A549 (cell line): ENCODE results near the gene DAZAP1.

Source experiments
- CTCF ChIP-seq: fragments of >200 bp; sonication (Bioruptor Twin); formaldehyde crosslinking; IDR thresholded peaks from 3 replicates; pipeline ENCODE4 v1.5.1; 2016
- NPAS2 ChIP-seq: fragments of 250-450 bp; sonication (Bioruptor Pico); IDR thresholded peaks from 2 replicates; pipeline ENCODE4 v1.8.0; 2022; ENCODE audit warnings: mild to moderate bottlenecking, moderate library complexity, borderline replicate concordance
- POLR2A ChIP-seq: IDR thresholded peaks from 2 replicates; pipeline ENCODE4 v1.6.1; 2012; ENCODE audit warnings: mild to moderate bottlenecking, low read length
- RCOR1 ChIP-seq: fragments of 150-350 bp; IDR thresholded peaks from 2 replicates; pipeline ENCODE4 v1.6.1; 2014; ENCODE audit warnings: antibody characterized with exemption, low read length, low read depth
- TP53 ChIP-seq: fragments of 250-450 bp; sonication (Bioruptor Pico); IDR thresholded peaks from 2 replicates; pipeline ENCODE4 v1.5.0; 2021; ENCODE audit warnings: mild to moderate bottlenecking, moderate library complexity
- TF ChIP-seq, protein P1 (sequence below): fragments of >200 bp; sonication (Bioruptor Twin); formaldehyde crosslinking; IDR thresholded peaks from 3 replicates; pipeline ENCODE4 v1.6.1; 2016

DNA sequence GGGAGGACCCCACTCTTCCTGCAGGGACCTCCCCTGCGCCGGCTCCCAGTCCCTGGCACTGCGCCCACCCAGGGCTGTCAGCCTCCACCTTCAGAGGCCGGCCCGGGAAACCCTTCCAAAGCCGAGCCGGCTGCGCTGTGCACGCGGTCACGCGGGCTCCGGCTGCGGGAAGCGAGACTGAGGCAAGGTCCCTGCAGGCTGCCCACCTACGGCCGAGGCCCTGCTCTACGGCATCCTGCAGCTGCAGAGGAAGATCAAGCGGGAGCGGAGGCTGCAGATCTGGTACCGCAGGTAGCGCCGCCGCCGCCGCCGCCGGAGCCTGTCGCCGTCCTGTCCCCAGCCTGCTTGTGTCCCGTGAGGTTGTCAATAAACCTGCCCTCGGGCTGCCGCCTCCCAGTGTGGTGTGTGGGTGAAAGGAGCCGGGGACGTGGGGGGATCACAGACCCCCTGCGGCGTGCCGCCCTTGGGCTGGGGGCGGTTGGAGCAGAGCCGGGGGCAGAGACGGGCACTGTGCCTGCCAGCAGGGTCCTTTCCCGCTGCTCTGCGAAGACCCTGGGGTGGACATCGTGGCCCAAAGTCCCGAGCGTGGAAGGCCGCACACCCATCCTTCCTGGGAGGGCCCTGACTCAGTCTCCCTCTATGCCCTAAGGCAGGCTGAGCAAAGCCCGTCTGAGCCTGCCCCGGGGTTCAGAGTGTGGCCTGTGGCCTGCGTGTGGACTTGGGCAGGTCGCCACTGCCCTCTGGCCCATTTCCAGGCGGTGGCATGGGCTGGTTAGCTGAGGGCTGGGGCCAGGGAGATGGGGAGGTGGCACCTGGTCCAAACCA is 12.0 kb upstream of the DAZAP1 start:
- TF ChIP-seq CTCF, result no peak
- no peak for TF ChIP-seq NPAS2 (CRISPR knock-in tag)
- TF ChIP-seq RCOR1, result no peak
- TF ChIP-seq, protein P1, sequence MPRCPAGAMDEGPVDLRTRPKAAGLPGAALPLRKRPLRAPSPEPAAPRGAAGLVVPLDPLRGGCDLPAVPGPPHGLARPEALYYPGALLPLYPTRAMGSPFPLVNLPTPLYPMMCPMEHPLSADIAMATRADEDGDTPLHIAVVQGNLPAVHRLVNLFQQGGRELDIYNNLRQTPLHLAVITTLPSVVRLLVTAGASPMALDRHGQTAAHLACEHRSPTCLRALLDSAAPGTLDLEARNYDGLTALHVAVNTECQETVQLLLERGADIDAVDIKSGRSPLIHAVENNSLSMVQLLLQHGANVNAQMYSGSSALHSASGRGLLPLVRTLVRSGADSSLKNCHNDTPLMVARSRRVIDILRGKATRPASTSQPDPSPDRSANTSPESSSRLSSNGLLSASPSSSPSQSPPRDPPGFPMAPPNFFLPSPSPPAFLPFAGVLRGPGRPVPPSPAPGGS, result no peak
- no peak for TF ChIP-seq POLR2A
- no peak for TF ChIP-seq TP53 (CRISPR knock-in tag)
